NCI-H524 (cell line): ENCODE data around the gene ADCY2.

ENCODE experiments used
- DNase-seq, 2 experiments: peaks; one replicate each; lab custom pipeline; 2025; lab: John Stamatoyannopoulos, UW

The ADCY2 gene

GRCh38 chr5:7828269-7828668 lies 432.3 kb downstream of the ADCY2 start:
- no peak for DNase-seq

- DNase-seq = no peak
These were observed 439.0 kb downstream of the ADCY2 start for GRCh38 chr5:7834982-7835381.

- DNase-seq = no peak
These were observed 441.5 kb downstream of the ADCY2 start for GRCh38 chr5:7837403-7837802.

GRCh38 chr5:7842531-7842930 lies 446.6 kb downstream of the ADCY2 start:
- DNase-seq = no peak

GRCh38 chr5:7844901-7845300 lies 449.0 kb downstream of the ADCY2 start:
- no peak for DNase-seq

GRCh38 chr5:7845557-7845956 lies 449.6 kb downstream of the ADCY2 start:
- DNase-seq = no peak

- DNase-seq = no peak
These were observed 450.4 kb downstream of the ADCY2 start for GRCh38 chr5:7846327-7846726.

- DNase-seq = no peak
These were observed 452.4 kb downstream of the ADCY2 start for GRCh38 chr5:7848296-7848695.

- peak; percentile 49 to 79 for DNase-seq
These were observed 453.9 kb downstream of the ADCY2 start for GRCh38 chr5:7849681-7850394.

- DNase-seq = peak; percentile 54 to 78
These were observed 454.7 kb downstream of the ADCY2 start, which contains the start of gene CFAP90 for GRCh38 chr5:7850395-7851239. Gene CFAP90 (minus strand): TSS chr5:7851133. CDS start chr5:7851021, 112 bp downstream.

GRCh38 chr5:7851240-7851592 lies 455.3 kb downstream of the ADCY2 start:
- no peak for DNase-seq

- no peak for DNase-seq
These were observed 455.8 kb downstream of the ADCY2 start for GRCh38 chr5:7851617-7852289.

GRCh38 chr5:7852542-7852941 lies 456.6 kb downstream of the ADCY2 start:
- DNase-seq = no peak

- no peak for DNase-seq
These were observed 457.1 kb downstream of the ADCY2 start for GRCh38 chr5:7852988-7853387.

- no peak for DNase-seq
These were observed 459.7 kb downstream of the ADCY2 start for GRCh38 chr5:7855611-7856010.

GRCh38 chr5:7856855-7857254 lies 460.9 kb downstream of the ADCY2 start:
- peak; percentile 66 to 69 for DNase-seq

GRCh38 chr5:7857361-7857760 lies 461.4 kb downstream of the ADCY2 start:
- no peak for DNase-seq

GRCh38 chr5:7857926-7858632 lies 462.1 kb downstream of the ADCY2 start:
- DNase-seq = no peak

GRCh38 chr5:7866196-7866595 lies 470.3 kb downstream of the ADCY2 start:
- DNase-seq = no peak

- DNase-seq = no peak
These were observed 471.3 kb downstream of the ADCY2 start for GRCh38 chr5:7867260-7867659.

GRCh38 chr5:7868427-7868772 lies 472.5 kb downstream of the ADCY2 start:
- DNase-seq = peak in 1 of 2 experiments; percentile 69

GRCh38 chr5:7868773-7869473 lies 473.0 kb downstream of the ADCY2 start, which contains the start of the genes FASTKD3 and MTRR:
Gene FASTKD3 (minus strand): TSS chr5:7869031. CDS start chr5:7868083, 948 bp downstream.
Gene MTRR (plus strand): TSS chr5:7869148. CDS start chr5:7870795, 1,647 bp downstream.
- peak; percentile 95 to 98 for DNase-seq
